ENCODE results near the gene NAT14. TPM values are rescaled to one million over a fixed set of nuclear protein-coding genes. Genes with fewer than 3 reads are reported as not detected.

Gene NAT14
- total and polyA plus RNA-seq, 2 of the 8 experiments (the other 6 are each of a cell fraction or from before 2014, with no cell fraction given): 47.1 to 71.2 TPM

DNA sequence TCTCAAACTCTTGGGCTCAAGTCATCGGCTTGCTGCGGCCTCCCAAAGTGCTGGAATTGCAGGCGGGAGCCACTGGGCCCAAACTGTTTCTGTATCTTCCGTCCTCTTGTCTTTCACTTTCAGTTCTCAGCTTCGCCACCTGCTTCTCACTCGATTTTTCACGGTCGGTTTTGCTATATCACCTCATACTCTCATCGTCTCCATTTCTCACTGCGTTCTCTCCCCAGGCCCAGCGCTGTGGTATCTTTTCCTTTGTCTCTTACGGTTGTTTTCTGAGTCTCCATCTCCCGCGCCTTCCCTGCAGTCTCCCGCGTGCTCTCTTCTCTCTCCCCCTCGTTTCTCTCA is 18.1 kb downstream of the NAT14 start (continued):
- TF ChIP-seq RFX5 (IDR thresholded peaks at IDR 0.05; ENCODE audit: borderline replicate concordance, low read depth, low read length) (no peak), POU5F1 (IDR thresholded peaks at IDR 0.05; ENCODE audit: low read depth, low read length) (no peak), CHD2 (IDR thresholded peaks at IDR 0.05; ENCODE audit: low read length) (no peak)
